HepG2 (cell line): ENCODE measurements around the gene ENTREP3. TPM values are rescaled to one million over a fixed set of nuclear protein-coding genes. Genes with fewer than 3 reads are reported as not detected.

Experiments
- ARID3A ChIP-seq: IDR thresholded peaks from 2 replicates; pipeline ENCODE4 v1.6.1; 2012; ENCODE audit warnings: low read depth, low read length, improper control_type of control experiment
- CBX1 ChIP-seq: IDR thresholded peaks from one replicate; pipeline ENCODE4 v1.6.1; 2016; ENCODE audit warnings: antibody characterized with exemption, low read depth
- CEBPZ ChIP-seq: IDR thresholded peaks from 2 replicates; pipeline ENCODE4 v1.6.1; 2012; ENCODE audit warnings: low read length, improper control_type of control experiment
- KLF9 ChIP-seq: IDR thresholded peaks from 2 replicates; pipeline ENCODE4 v1.6.1; 2016; ENCODE audit warnings: low read depth
- SOX13 ChIP-seq, 3 experiments: fragments of 450-650 bp in 1 of 3; sonication (generic) in 1 of 3; formaldehyde crosslinking in 1 of 3; IDR thresholded peaks in 2 of 3; conservative IDR thresholded peaks in 1 of 3; 2 replicates each; pipeline versions ENCODE4 v1.5.0 to v1.6.1; 2016 to 2020; ENCODE audit warnings: antibody characterized with exemption in 1 of 3, mild to moderate bottlenecking in 1 of 3, missing compliant biosample characterization in 1 of 3, missing genetic modification reagents in 1 of 3, moderate library complexity in 1 of 3
- ZNF646 ChIP-seq: sonication (generic); formaldehyde crosslinking; IDR thresholded peaks from 2 replicates; pipeline ENCODE4 v1.9.0; 2021; ENCODE audit warnings: mild to moderate bottlenecking, missing genetic modification reagents
- ZNF784 ChIP-seq: sonication (generic); formaldehyde crosslinking; IDR thresholded peaks from 2 replicates; pipeline ENCODE4 v1.5.1; 2020; ENCODE audit warnings: missing genetic modification reagents, mild to moderate bottlenecking, borderline replicate concordance
- ZSCAN21 ChIP-seq: sonication (generic); formaldehyde crosslinking; IDR thresholded peaks from 2 replicates; pipeline ENCODE4 v1.8.0; 2022; ENCODE audit warnings: mild to moderate bottlenecking, missing genetic modification reagents, moderate library complexity, borderline replicate concordance
- polyA plus RNA-seq, 8 experiments: library from polyadenylated mRNA; depleted of rRNA in 3 of 8; stranded (reverse) in 7 of 8; unstranded in 1 of 8; fragments of >200 nt; fragmentation: Illumina TruSeq in 4 of 8; extraction: Trizol in 4 of 8; gene quantifications; 2 replicates each; pipeline versions ENCODE4 v1.2.1 to v1.2.3, GENCODE V29; 2011 to 2016; ENCODE audit warnings: low read depth in 4 of 8, missing spikeins in 1 of 8, mixed read lengths in 1 of 8; ENCODE audit not compliant: insufficient read depth in 1 of 8
- total RNA-seq, 5 experiments: library from RNA; depleted of rRNA; stranded (reverse); fragments of >200 nt; fragmentation: Illumina TruSeq; extraction: Trizol; gene quantifications; 2 replicates each; pipeline ENCODE4 v1.2.3, GENCODE V29; 2016; ENCODE audit warnings: low read depth in 1 of 5
- TF ChIP-seq, protein P1 (sequence below): sonication (generic); formaldehyde crosslinking; IDR thresholded peaks from 2 replicates; pipeline ENCODE4 v1.8.0; 2022; ENCODE audit warnings: missing genetic modification reagents, low read depth, mild to moderate bottlenecking, borderline replicate concordance
- TF ChIP-seq, protein P2 (sequence below): sonication (generic); formaldehyde crosslinking; IDR thresholded peaks from 2 replicates; pipeline ENCODE4; 2020; ENCODE audit warnings: missing genetic modification reagents, mild to moderate bottlenecking, borderline replicate concordance

Gene ENTREP3
- total and polyA plus RNA-seq, 2 of the 13 experiments (the other 11 are each of a cell fraction or from before 2014, with no cell fraction given) = 4.1 to 9.9 TPM

- TF ChIP-seq, protein P1, sequence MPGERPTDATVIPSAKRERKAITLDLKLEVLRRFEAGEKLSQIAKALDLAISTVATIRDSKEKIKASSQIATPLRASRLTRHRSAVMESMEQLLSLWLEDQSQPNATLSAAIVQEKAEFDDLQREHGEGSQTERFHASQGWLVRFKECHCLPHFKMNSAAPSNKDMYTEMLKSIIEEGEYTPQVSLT (CRISPR knock-in tag) = no peak
- TF ChIP-seq, protein P2, sequence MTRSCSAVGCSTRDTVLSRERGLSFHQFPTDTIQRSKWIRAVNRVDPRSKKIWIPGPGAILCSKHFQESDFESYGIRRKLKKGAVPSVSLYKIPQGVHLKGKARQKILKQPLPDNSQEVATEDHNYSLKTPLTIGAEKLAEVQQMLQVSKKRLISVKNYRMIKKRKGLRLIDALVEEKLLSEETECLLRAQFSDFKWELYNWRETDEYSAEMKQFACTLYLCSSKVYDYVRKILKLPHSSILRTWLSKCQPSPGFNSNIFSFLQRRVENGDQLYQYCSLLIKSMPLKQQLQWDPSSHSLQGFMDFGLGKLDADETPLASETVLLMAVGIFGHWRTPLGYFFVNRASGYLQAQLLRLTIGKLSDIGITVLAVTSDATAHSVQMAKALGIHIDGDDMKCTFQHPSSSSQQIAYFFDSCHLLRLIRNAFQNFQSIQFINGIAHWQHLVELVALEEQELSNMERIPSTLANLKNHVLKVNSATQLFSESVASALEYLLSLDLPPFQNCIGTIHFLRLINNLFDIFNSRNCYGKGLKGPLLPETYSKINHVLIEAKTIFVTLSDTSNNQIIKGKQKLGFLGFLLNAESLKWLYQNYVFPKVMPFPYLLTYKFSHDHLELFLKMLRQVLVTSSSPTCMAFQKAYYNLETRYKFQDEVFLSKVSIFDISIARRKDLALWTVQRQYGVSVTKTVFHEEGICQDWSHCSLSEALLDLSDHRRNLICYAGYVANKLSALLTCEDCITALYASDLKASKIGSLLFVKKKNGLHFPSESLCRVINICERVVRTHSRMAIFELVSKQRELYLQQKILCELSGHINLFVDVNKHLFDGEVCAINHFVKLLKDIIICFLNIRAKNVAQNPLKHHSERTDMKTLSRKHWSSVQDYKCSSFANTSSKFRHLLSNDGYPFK (CRISPR knock-in tag) = no peak
- TF ChIP-seq KLF9 (CRISPR knock-in tag) (no peak), ZNF784 (peak; percentile 58; the same call in 1 of the 2 replicates), SOX13 (IDR thresholded peaks at IDR 0.05) (no peak), SOX13 (CRISPR knock-in tag; conservative IDR thresholded peaks at IDR 0.05 in 1 of 2, IDR thresholded peaks at IDR 0.05 in 1 of 2) (no peak; a peak in 1 of 4 replicates), ZSCAN21 (no peak), ARID3A (no peak), CBX1 (peak; percentile 32), ZNF646 (no peak), CEBPZ (no peak)
These were observed at the start of gene ENTREP3 (continued) for GRCh38 chr1:155255243-155256007.
